Measurements from ENCODE around the gene HIVEP2.

DNA sequence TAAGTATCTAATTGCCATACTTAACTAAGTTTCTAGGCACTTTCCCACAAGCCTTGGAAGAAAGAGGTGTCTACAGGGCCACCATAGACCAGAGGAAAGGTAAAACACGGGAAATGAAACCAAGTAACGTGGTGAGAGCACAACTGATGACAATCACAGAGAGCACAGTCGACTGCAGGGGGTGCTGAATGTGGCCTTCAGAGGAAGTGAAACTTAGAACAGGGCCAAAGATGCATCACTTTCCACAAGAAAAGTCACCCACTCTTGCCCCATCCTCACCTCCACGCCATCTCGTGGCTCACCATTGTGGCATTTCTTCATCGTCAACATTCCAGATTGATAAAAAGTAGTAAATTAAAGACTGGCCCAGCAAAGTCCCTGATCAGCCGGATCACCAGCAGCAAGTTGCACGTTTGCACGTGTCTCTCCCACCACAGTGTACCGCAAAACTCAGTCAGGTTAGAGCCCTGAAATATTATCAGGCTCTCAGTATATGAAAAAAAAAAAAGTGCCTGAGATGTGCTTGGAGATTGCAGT lies 31.4 kb downstream of the HIVEP2 start:
- TF ChIP-seq, protein P1, sequence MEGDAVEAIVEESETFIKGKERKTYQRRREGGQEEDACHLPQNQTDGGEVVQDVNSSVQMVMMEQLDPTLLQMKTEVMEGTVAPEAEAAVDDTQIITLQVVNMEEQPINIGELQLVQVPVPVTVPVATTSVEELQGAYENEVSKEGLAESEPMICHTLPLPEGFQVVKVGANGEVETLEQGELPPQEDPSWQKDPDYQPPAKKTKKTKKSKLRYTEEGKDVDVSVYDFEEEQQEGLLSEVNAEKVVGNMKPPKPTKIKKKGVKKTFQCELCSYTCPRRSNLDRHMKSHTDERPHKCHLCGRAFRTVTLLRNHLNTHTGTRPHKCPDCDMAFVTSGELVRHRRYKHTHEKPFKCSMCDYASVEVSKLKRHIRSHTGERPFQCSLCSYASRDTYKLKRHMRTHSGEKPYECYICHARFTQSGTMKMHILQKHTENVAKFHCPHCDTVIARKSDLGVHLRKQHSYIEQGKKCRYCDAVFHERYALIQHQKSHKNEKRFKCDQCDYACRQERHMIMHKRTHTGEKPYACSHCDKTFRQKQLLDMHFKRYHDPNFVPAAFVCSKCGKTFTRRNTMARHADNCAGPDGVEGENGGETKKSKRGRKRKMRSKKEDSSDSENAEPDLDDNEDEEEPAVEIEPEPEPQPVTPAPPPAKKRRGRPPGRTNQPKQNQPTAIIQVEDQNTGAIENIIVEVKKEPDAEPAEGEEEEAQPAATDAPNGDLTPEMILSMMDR (conservative IDR thresholded peaks at IDR 0.05; ENCODE audit: low read depth, low read length): no peak
- TF ChIP-seq EZH2 (IDR thresholded peaks at IDR 0.05; ENCODE audit: borderline replicate concordance, low read depth, low read length, poor library complexity, severe bottlenecking): no peak

Measured in A673 (cell line).